ENCODE results near the gene PXN.

GRCh38 chr12:120190386-120190785 lies 75.1 kb downstream of the PXN start:
- TF ChIP-seq ZNF274 (IDR thresholded peaks at IDR 0.05; ENCODE audit: low read depth, low read length), result no peak
- TF ChIP-seq YY1 (IDR thresholded peaks at IDR 0.05; ENCODE audit: insufficient read depth, insufficient read length), result no peak
- no peak for TF ChIP-seq SUZ12 (IDR thresholded peaks at IDR 0.05; ENCODE audit: extremely low read depth, insufficient read depth, insufficient read length)
